Endothelial cell of umbilical vein (primary cell): ENCODE measurements around the gene EML3.

Source experiments
- EZH2 ChIP-seq: IDR thresholded peaks from 2 replicates; pipeline ENCODE4 v1.6.1; 2012; ENCODE audit warnings: borderline replicate concordance, low read depth, mild to moderate bottlenecking, moderate library complexity, low read length, inconsistent platforms; ENCODE audit not compliant: severe bottlenecking
- FOS ChIP-seq: IDR thresholded peaks from 2 replicates; pipeline ENCODE4 v1.6.1; 2011; ENCODE audit warnings: mild to moderate bottlenecking, low read length, moderate library complexity, borderline replicate concordance; ENCODE audit not compliant: insufficient read depth
- GATA2 ChIP-seq: IDR thresholded peaks from 2 replicates; pipeline ENCODE4 v1.7.0; 2011; ENCODE audit warnings: low read depth, mild to moderate bottlenecking, moderate library complexity, mixed read lengths, low read length; ENCODE audit not compliant: insufficient read length, insufficient read depth
- JUN ChIP-seq: IDR thresholded peaks from 2 replicates; pipeline ENCODE4 v1.6.1; 2011; ENCODE audit warnings: borderline replicate concordance, low read depth; ENCODE audit not compliant: insufficient read length, insufficient read depth
- MYC ChIP-seq: IDR thresholded peaks from one replicate; pipeline ENCODE4 v1.6.1; 2011; ENCODE audit warnings: mild to moderate bottlenecking, low read depth, low read length
- POLR2A ChIP-seq: IDR thresholded peaks from 2 replicates; pipeline ENCODE4 v1.6.1; 2012; ENCODE audit warnings: low read depth, mild to moderate bottlenecking, control low read depth, low read length
- POLR2AphosphoS5 ChIP-seq: IDR thresholded peaks from 2 replicates; pipeline ENCODE4 v1.6.1; 2012; ENCODE audit warnings: low read depth, mild to moderate bottlenecking, control low read depth, low read length, moderate library complexity; ENCODE audit not compliant: insufficient read depth
- TF ChIP-seq, protein P1 (sequence below), 2 donors: IDR thresholded peaks; 1 replicate in 1 of 2; 2 replicates in 1 of 2; pipeline ENCODE4 v1.5.1; 2011; ENCODE audit warnings: low read length in 2 of 2, mild to moderate bottlenecking in 2 of 2, moderate library complexity in 2 of 2, control low read depth in 1 of 2, inconsistent platforms in 1 of 2, low read depth in 1 of 2; ENCODE audit not compliant: insufficient read depth in 1 of 2; ENCODE audit errors: extremely low read depth in 1 of 2

- TF ChIP-seq, protein P1, sequence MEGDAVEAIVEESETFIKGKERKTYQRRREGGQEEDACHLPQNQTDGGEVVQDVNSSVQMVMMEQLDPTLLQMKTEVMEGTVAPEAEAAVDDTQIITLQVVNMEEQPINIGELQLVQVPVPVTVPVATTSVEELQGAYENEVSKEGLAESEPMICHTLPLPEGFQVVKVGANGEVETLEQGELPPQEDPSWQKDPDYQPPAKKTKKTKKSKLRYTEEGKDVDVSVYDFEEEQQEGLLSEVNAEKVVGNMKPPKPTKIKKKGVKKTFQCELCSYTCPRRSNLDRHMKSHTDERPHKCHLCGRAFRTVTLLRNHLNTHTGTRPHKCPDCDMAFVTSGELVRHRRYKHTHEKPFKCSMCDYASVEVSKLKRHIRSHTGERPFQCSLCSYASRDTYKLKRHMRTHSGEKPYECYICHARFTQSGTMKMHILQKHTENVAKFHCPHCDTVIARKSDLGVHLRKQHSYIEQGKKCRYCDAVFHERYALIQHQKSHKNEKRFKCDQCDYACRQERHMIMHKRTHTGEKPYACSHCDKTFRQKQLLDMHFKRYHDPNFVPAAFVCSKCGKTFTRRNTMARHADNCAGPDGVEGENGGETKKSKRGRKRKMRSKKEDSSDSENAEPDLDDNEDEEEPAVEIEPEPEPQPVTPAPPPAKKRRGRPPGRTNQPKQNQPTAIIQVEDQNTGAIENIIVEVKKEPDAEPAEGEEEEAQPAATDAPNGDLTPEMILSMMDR (IDR thresholded peaks at IDR 0.05; ENCODE audit: extremely low read depth in 1 of 2, insufficient read depth in 1 of 2, low read depth in 1 of 2, low read length in 2 of 2): no peak
- TF ChIP-seq POLR2A (peak; percentile 75), FOS (no peak), POLR2AphosphoS5 (peak; percentile 89), GATA2 (no peak), JUN (no peak), MYC (no peak), EZH2 (no peak)
Observed at GRCh38 chr11:62601372-62602140, 11.0 kb downstream of the EML3 start, which contains the start of gene MTA2.
